WTC11 (cell line): ENCODE measurements around the gene CASKIN1. TPM values are rescaled to one million over a fixed set of nuclear protein-coding genes. Genes with fewer than 3 reads are reported as not detected.

Source experiments
- ATAC-seq: fragments of 200-7000 bp; cut with Tn5 transposase; 2 replicates; pipeline ENCODE4 v1.10.0; 2021; ENCODE audit warnings: mild to moderate bottlenecking, moderate library complexity
- CTCF ChIA-PET: fragments of 300-600 bp; sonication (Branson Sonifier 250); formaldehyde crosslinking; loops from one replicate; lab custom pipeline; 2021; ENCODE audit warnings: antibody characterized with exemption; lab: Charles Lee
- POLR2A ChIA-PET: fragments of 350-600 bp; sonication (Branson Sonifier 250); formaldehyde crosslinking; loops from one replicate; lab custom pipeline; 2021; ENCODE audit warnings: antibody characterized with exemption; lab: Charles Lee
- DNase-seq: peaks from one replicate; pipeline ENCODE4 v3.0.0; 2021; ENCODE audit warnings: low spot score
- H3K27ac Mint-ChIP-seq: 2 replicates; pipeline ENCODE4 v1.8.0; 2021; ENCODE audit warnings: mixed read lengths
- H3K27me3 Mint-ChIP-seq: 2 replicates; pipeline ENCODE4 v1.8.0; 2021; ENCODE audit warnings: low read depth, mild to moderate bottlenecking, moderate library complexity, mixed read lengths
- H3K36me3 Mint-ChIP-seq: 2 replicates; pipeline ENCODE4 v1.8.0; 2021; ENCODE audit warnings: mixed read lengths
- H3K4me1 Mint-ChIP-seq: 2 replicates; pipeline ENCODE4 v1.8.0; 2022; ENCODE audit warnings: mixed read lengths
- H3K4me3 Mint-ChIP-seq: 2 replicates; pipeline ENCODE4 v1.8.0; 2021; ENCODE audit warnings: mild to moderate bottlenecking, moderate library complexity, mixed read lengths
- H3K9me3 Mint-ChIP-seq: 2 replicates; pipeline ENCODE4 v1.8.0; 2021; ENCODE audit warnings: mixed read lengths
- FOXJ3 ChIP-seq: sonication (generic); formaldehyde crosslinking; IDR thresholded peaks from 2 replicates; pipeline ENCODE4 v1.9.0; 2021; ENCODE audit warnings: missing genetic modification reagents, mild to moderate bottlenecking, borderline replicate concordance
- GTF2I ChIP-seq: fragments of 250-450 bp; sonication (Bioruptor Pico); conservative IDR thresholded peaks from 2 replicates; pipeline ENCODE4 v1.4.0; 2021; ENCODE audit warnings: mild to moderate bottlenecking
- TEAD1 ChIP-seq: sonication (generic); formaldehyde crosslinking; IDR thresholded peaks from 2 replicates; pipeline ENCODE4 v1.8.0; 2022; ENCODE audit warnings: mild to moderate bottlenecking, missing genetic modification reagents
- TP53 ChIP-seq: sonication (generic); formaldehyde crosslinking; IDR thresholded peaks from 2 replicates; pipeline ENCODE4 v1.8.1; 2023; ENCODE audit warnings: mild to moderate bottlenecking, missing genetic modification reagents
- ZNF121 ChIP-seq: sonication (generic); formaldehyde crosslinking; IDR thresholded peaks from 2 replicates; pipeline ENCODE4 v1.8.0; 2023; ENCODE audit warnings: missing genetic modification reagents
- total RNA-seq: library from RNA; stranded (reverse); gene quantifications from 3 replicates; pipeline ENCODE4 v1.2.3, GENCODE V29; 2021
- TF ChIP-seq, protein P1 (sequence below): sonication (generic); formaldehyde crosslinking; IDR thresholded peaks from 2 replicates; pipeline ENCODE4 v1.8.0; 2022; ENCODE audit warnings: mild to moderate bottlenecking, missing genetic modification reagents
- TF ChIP-seq, protein P2 (sequence below): fragments of 250-450 bp; sonication (Bioruptor Pico); IDR thresholded peaks from 2 replicates; pipeline ENCODE4 v1.9.0; 2021; ENCODE audit warnings: mild to moderate bottlenecking
- TF ChIP-seq, protein P3 (sequence below): sonication (generic); formaldehyde crosslinking; conservative IDR thresholded peaks from 2 replicates; pipeline ENCODE4 v1.8.1; 2023; ENCODE audit warnings: mild to moderate bottlenecking, low read depth, missing genetic modification reagents, moderate library complexity
- TF ChIP-seq, protein P4 (sequence below): sonication (generic); formaldehyde crosslinking; IDR thresholded peaks from 2 replicates; pipeline ENCODE4 v1.8.0; 2022; ENCODE audit warnings: mild to moderate bottlenecking, missing genetic modification reagents
- TF ChIP-seq, protein P5 (sequence below): sonication (generic); formaldehyde crosslinking; IDR thresholded peaks from 2 replicates; pipeline ENCODE4 v1.8.1; 2022; ENCODE audit warnings: low read depth, missing genetic modification reagents, borderline replicate concordance
- TF ChIP-seq, protein P6 (sequence below): fragments of 250-450 bp; sonication (Bioruptor Pico); IDR thresholded peaks from 2 replicates; pipeline ENCODE4 v1.8.0; 2021; ENCODE audit warnings: mild to moderate bottlenecking
- TF ChIP-seq, protein P7 (sequence below): sonication (generic); formaldehyde crosslinking; IDR thresholded peaks from 2 replicates; pipeline ENCODE4 v1.8.1; 2023; ENCODE audit warnings: mild to moderate bottlenecking, missing genetic modification reagents
- TF ChIP-seq, protein P8 (sequence below): sonication (generic); formaldehyde crosslinking; IDR thresholded peaks from 2 replicates; pipeline ENCODE4 v1.8.1; 2022; ENCODE audit warnings: missing genetic modification reagents, borderline replicate concordance
- TF ChIP-seq, protein P9 (sequence below): sonication (generic); formaldehyde crosslinking; IDR thresholded peaks from 2 replicates; pipeline ENCODE4 v1.8.0; 2023; ENCODE audit warnings: missing genetic modification reagents
- TF ChIP-seq, protein P10 (sequence below): sonication (generic); formaldehyde crosslinking; IDR thresholded peaks from 2 replicates; pipeline ENCODE4 v1.8.1; 2022; ENCODE audit warnings: low read depth, mild to moderate bottlenecking, moderate library complexity, missing genetic modification reagents, borderline replicate concordance

Gene CASKIN1
- total RNA-seq, 1 experiment from 2014 or later, result 9.4 TPM

DNA sequence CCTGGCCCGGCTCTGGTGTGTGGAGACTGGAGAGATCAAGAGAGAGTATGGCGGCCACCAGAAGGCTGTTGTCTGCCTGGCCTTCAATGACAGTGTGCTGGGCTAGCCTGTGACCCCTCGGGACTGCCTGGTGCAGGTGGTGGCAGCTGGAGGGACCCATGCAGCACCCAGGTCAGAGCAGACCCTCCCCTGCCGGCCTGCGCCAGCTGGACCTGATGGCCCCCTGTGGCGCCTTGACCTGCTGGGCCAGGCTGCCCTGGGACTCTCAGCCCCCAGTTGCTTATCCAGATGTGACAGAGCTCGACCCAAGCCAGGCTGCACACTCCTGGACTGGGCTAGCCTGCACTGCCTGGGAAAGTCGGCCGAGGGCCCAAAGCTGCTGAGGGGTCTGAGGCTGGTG, 12.4 kb upstream of the CASKIN1 start:
- Mint-ChIP-seq H3K36me3 (peaks cover 25% of the 10 kb centered on the region), H3K27me3 (peaks cover 1% of the 10 kb centered on the region), H3K4me1 (peaks cover 36% of the 10 kb centered on the region), H3K9me3 (no peaks in the 10 kb centered on the region), H3K27ac (no peak overlapping the region), H3K4me3 (no peak overlapping the region)
- POLR2A ChIA-PET, result no interaction called here
- ATAC-seq (no peak), DNase-seq (no peak)
- CTCF ChIA-PET, result interaction anchor here (3.4 kb wide), 1 partner anchor 14 kb away, joined by 28 read pairs; no protein-coding TSS in a partner anchor
- TF ChIP-seq, protein P1, sequence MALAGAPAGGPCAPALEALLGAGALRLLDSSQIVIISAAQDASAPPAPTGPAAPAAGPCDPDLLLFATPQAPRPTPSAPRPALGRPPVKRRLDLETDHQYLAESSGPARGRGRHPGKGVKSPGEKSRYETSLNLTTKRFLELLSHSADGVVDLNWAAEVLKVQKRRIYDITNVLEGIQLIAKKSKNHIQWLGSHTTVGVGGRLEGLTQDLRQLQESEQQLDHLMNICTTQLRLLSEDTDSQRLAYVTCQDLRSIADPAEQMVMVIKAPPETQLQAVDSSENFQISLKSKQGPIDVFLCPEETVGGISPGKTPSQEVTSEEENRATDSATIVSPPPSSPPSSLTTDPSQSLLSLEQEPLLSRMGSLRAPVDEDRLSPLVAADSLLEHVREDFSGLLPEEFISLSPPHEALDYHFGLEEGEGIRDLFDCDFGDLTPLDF (CRISPR knock-in tag), result no peak
- TF ChIP-seq, protein P2, sequence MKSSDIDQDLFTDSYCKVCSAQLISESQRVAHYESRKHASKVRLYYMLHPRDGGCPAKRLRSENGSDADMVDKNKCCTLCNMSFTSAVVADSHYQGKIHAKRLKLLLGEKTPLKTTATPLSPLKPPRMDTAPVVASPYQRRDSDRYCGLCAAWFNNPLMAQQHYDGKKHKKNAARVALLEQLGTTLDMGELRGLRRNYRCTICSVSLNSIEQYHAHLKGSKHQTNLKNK (CRISPR knock-in tag), result no peak
- TF ChIP-seq, protein P3, sequence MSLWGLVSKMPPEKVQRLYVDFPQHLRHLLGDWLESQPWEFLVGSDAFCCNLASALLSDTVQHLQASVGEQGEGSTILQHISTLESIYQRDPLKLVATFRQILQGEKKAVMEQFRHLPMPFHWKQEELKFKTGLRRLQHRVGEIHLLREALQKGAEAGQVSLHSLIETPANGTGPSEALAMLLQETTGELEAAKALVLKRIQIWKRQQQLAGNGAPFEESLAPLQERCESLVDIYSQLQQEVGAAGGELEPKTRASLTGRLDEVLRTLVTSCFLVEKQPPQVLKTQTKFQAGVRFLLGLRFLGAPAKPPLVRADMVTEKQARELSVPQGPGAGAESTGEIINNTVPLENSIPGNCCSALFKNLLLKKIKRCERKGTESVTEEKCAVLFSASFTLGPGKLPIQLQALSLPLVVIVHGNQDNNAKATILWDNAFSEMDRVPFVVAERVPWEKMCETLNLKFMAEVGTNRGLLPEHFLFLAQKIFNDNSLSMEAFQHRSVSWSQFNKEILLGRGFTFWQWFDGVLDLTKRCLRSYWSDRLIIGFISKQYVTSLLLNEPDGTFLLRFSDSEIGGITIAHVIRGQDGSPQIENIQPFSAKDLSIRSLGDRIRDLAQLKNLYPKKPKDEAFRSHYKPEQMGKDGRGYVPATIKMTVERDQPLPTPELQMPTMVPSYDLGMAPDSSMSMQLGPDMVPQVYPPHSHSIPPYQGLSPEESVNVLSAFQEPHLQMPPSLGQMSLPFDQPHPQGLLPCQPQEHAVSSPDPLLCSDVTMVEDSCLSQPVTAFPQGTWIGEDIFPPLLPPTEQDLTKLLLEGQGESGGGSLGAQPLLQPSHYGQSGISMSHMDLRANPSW (CRISPR knock-in tag), result no peak
- TF ChIP-seq, protein P4, sequence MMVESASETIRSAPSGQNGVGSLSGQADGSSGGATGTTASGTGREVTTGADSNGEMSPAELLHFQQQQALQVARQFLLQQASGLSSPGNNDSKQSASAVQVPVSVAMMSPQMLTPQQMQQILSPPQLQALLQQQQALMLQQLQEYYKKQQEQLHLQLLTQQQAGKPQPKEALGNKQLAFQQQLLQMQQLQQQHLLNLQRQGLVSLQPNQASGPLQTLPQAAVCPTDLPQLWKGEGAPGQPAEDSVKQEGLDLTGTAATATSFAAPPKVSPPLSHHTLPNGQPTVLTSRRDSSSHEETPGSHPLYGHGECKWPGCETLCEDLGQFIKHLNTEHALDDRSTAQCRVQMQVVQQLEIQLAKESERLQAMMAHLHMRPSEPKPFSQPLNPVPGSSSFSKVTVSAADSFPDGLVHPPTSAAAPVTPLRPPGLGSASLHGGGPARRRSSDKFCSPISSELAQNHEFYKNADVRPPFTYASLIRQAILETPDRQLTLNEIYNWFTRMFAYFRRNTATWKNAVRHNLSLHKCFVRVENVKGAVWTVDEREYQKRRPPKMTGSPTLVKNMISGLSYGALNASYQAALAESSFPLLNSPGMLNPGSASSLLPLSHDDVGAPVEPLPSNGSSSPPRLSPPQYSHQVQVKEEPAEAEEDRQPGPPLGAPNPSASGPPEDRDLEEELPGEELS (CRISPR knock-in tag), result no peak
- TF ChIP-seq ZNF121 (CRISPR knock-in tag) (no peak), FOXJ3 (CRISPR knock-in tag) (no peak), TP53 (CRISPR knock-in tag) (no peak), GTF2I (CRISPR knock-in tag) (no peak), TEAD1 (CRISPR knock-in tag) (no peak)
- TF ChIP-seq, protein P5, sequence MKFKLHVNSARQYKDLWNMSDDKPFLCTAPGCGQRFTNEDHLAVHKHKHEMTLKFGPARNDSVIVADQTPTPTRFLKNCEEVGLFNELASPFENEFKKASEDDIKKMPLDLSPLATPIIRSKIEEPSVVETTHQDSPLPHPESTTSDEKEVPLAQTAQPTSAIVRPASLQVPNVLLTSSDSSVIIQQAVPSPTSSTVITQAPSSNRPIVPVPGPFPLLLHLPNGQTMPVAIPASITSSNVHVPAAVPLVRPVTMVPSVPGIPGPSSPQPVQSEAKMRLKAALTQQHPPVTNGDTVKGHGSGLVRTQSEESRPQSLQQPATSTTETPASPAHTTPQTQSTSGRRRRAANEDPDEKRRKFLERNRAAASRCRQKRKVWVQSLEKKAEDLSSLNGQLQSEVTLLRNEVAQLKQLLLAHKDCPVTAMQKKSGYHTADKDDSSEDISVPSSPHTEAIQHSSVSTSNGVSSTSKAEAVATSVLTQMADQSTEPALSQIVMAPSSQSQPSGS (CRISPR knock-in tag), result no peak
- TF ChIP-seq, protein P6, sequence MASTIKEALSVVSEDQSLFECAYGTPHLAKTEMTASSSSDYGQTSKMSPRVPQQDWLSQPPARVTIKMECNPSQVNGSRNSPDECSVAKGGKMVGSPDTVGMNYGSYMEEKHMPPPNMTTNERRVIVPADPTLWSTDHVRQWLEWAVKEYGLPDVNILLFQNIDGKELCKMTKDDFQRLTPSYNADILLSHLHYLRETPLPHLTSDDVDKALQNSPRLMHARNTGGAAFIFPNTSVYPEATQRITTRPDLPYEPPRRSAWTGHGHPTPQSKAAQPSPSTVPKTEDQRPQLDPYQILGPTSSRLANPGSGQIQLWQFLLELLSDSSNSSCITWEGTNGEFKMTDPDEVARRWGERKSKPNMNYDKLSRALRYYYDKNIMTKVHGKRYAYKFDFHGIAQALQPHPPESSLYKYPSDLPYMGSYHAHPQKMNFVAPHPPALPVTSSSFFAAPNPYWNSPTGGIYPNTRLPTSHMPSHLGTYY (CRISPR knock-in tag), result no peak
- TF ChIP-seq, protein P7, sequence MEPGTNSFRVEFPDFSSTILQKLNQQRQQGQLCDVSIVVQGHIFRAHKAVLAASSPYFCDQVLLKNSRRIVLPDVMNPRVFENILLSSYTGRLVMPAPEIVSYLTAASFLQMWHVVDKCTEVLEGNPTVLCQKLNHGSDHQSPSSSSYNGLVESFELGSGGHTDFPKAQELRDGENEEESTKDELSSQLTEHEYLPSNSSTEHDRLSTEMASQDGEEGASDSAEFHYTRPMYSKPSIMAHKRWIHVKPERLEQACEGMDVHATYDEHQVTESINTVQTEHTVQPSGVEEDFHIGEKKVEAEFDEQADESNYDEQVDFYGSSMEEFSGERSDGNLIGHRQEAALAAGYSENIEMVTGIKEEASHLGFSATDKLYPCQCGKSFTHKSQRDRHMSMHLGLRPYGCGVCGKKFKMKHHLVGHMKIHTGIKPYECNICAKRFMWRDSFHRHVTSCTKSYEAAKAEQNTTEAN (CRISPR knock-in tag), result no peak
- TF ChIP-seq, protein P8, sequence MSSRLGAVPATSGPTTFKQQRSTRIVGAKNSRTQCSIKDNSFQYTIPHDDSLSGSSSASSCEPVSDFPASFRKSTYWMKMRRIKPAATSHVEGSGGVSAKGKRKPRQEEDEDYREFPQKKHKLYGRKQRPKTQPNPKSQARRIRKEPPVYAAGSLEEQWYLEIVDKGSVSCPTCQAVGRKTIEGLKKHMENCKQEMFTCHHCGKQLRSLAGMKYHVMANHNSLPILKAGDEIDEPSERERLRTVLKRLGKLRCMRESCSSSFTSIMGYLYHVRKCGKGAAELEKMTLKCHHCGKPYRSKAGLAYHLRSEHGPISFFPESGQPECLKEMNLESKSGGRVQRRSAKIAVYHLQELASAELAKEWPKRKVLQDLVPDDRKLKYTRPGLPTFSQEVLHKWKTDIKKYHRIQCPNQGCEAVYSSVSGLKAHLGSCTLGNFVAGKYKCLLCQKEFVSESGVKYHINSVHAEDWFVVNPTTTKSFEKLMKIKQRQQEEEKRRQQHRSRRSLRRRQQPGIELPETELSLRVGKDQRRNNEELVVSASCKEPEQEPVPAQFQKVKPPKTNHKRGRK, result no peak
- TF ChIP-seq, protein P9, sequence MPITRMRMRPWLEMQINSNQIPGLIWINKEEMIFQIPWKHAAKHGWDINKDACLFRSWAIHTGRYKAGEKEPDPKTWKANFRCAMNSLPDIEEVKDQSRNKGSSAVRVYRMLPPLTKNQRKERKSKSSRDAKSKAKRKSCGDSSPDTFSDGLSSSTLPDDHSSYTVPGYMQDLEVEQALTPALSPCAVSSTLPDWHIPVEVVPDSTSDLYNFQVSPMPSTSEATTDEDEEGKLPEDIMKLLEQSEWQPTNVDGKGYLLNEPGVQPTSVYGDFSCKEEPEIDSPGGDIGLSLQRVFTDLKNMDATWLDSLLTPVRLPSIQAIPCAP (CRISPR knock-in tag), result no peak
- TF ChIP-seq, protein P10, sequence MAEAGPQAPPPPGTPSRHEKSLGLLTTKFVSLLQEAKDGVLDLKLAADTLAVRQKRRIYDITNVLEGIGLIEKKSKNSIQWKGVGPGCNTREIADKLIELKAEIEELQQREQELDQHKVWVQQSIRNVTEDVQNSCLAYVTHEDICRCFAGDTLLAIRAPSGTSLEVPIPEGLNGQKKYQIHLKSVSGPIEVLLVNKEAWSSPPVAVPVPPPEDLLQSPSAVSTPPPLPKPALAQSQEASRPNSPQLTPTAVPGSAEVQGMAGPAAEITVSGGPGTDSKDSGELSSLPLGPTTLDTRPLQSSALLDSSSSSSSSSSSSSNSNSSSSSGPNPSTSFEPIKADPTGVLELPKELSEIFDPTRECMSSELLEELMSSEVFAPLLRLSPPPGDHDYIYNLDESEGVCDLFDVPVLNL (CRISPR knock-in tag), result no peak
